GM18498 (cell line): Measurements from ENCODE around the gene HABP4.

ENCODE experiments used
- ATAC-seq: cut with Tn5 transposase; IDR thresholded peaks from one replicate; pipeline ENCODE4 v1.9.1; 2021; ENCODE audit warnings: mild to moderate bottlenecking, moderate library complexity; ENCODE audit not compliant: unreplicated experiment

The HABP4 gene

GRCh38 chr9:96515621-96516470, 65.9 kb downstream of the HABP4 start:
- no peak for ATAC-seq

- no peak for ATAC-seq
Observed at GRCh38 chr9:96519095-96519494, 69.1 kb downstream of the HABP4 start.

GRCh38 chr9:96519787-96520186, 69.8 kb downstream of the HABP4 start:
- ATAC-seq = no peak

- ATAC-seq = no peak
Observed at GRCh38 chr9:96522366-96522765, 72.4 kb downstream of the HABP4 start.

GRCh38 chr9:96523374-96523773, 73.4 kb downstream of the HABP4 start:
- ATAC-seq = no peak

- ATAC-seq = no peak
Observed at GRCh38 chr9:96524045-96524444, 74.1 kb downstream of the HABP4 start.

- ATAC-seq = no peak
Observed at GRCh38 chr9:96524764-96525163, 74.8 kb downstream of the HABP4 start.

GRCh38 chr9:96532173-96532572, 82.2 kb downstream of the HABP4 start:
- ATAC-seq = no peak

- no peak for ATAC-seq
Observed at GRCh38 chr9:96540106-96540505, 90.1 kb downstream of the HABP4 start.
